ENCODE measurements around the gene CCDC194. TPM values are rescaled to one million over a fixed set of nuclear protein-coding genes. Genes with fewer than 3 reads are reported as not detected.

CCDC194 gene
- polyA plus RNA-seq (ENCODE audit: insufficient read length in 3 of 3) = 1 to 10 TPM; 2.3 to 7.1 (median 2.9) TPM
- long read RNA-seq, donor 1 = 0 reads
- long read RNA-seq, donor 2, partial matches to known transcripts = 0 of 1 reads
- long read RNA-seq, donor 2, other reads (novel, unspliced or antisense) = 0 of 1 reads
- long read RNA-seq, donor 3 = 0 reads
- long read RNA-seq, donor 4, partial matches to known transcripts = 0 of 1 reads
- long read RNA-seq, donor 4, other reads (novel, unspliced or antisense) = 0 of 1 reads
- long read RNA-seq, donor 5, partial matches to known transcripts = 0 of 3 reads
- long read RNA-seq, donor 5, other reads (novel, unspliced or antisense) = 0 of 3 reads
- long read RNA-seq, donor 6, partial matches to known transcripts = 0 of 2 reads
- long read RNA-seq, donor 6, other reads (novel, unspliced or antisense) = 0 of 2 reads
- long read RNA-seq, donor 7, partial matches to known transcripts = 0 of 1 reads
- long read RNA-seq, donor 7, other reads (novel, unspliced or antisense) = 0 of 1 reads
- long read RNA-seq, donor 8 = 0 reads
- long read RNA-seq, donor 9 = 0 reads
- long read RNA-seq, donor 10 = 0 reads
- long read RNA-seq, donor 11 = 0 reads
- long read RNA-seq, donor 12 = 0 reads
- long read RNA-seq, donor 13, partial matches to known transcripts = 99 of 168 reads
- long read RNA-seq, donor 13, other reads (novel, unspliced or antisense) = 68 of 168 reads
- long read RNA-seq, donor 14 = 0 reads
- long read RNA-seq, donor 15 = 0 reads
- long read RNA-seq, donor 16, partial matches to known transcripts = 0 of 1 reads
- long read RNA-seq, donor 16, other reads (novel, unspliced or antisense) = 0 of 1 reads

GRCh38 chr19:17393914-17394313 lies at the start of gene CCDC194:
CCDC194 (minus strand) TSS chr19:17394196; CDS start chr19:17394158, 38 bp downstream.
- DNase-seq (ENCODE audit: extremely low read depth in 1 of 11, low read depth in 9 of 11, low spot score in 4 of 11) = no peak

- no peak for DNase-seq (ENCODE audit: extremely low read depth in 1 of 11, low read depth in 9 of 11, low spot score in 4 of 11)
Measured at GRCh38 chr19:17441241-17442021, 47.4 kb upstream of the CCDC194 start.

- DNase-seq (ENCODE audit: extremely low read depth in 1 of 11, low read depth in 9 of 11, low spot score in 4 of 11) = no peak
Measured at GRCh38 chr19:17436874-17437267, 42.9 kb upstream of the CCDC194 start.

GRCh38 chr19:17436094-17436873 lies 42.3 kb upstream of the CCDC194 start:
- no peak for DNase-seq (ENCODE audit: extremely low read depth in 1 of 11, low read depth in 9 of 11, low spot score in 4 of 11)

- DNase-seq (ENCODE audit: extremely low read depth in 1 of 11, low read depth in 9 of 11, low spot score in 4 of 11) = no peak
Measured at GRCh38 chr19:17435218-17435617, 41.2 kb upstream of the CCDC194 start.

- no peak for DNase-seq (ENCODE audit: extremely low read depth in 1 of 11, low read depth in 9 of 11, low spot score in 4 of 11)
Measured at GRCh38 chr19:17431417-17431816, 37.4 kb upstream of the CCDC194 start.

GRCh38 chr19:17429641-17430113 lies 35.7 kb upstream of the CCDC194 start:
- no peak for DNase-seq (ENCODE audit: extremely low read depth in 1 of 11, low read depth in 9 of 11, low spot score in 4 of 11)

GRCh38 chr19:17424743-17425365 lies 30.9 kb upstream of the CCDC194 start:
- DNase-seq (ENCODE audit: extremely low read depth in 1 of 11, low read depth in 9 of 11, low spot score in 4 of 11) = peak in 4 of 11 donors; percentile 55 to 70 (median 64)

- DNase-seq (ENCODE audit: extremely low read depth in 1 of 11, low read depth in 9 of 11, low spot score in 4 of 11) = no peak
Measured at GRCh38 chr19:17423429-17424208, 29.6 kb upstream of the CCDC194 start.

GRCh38 chr19:17421942-17422341 lies 27.9 kb upstream of the CCDC194 start:
- DNase-seq (ENCODE audit: extremely low read depth in 1 of 11, low read depth in 9 of 11, low spot score in 4 of 11) = no peak

GRCh38 chr19:17420475-17420924 lies 26.5 kb upstream of the CCDC194 start:
- DNase-seq (ENCODE audit: extremely low read depth in 1 of 11, low read depth in 9 of 11, low spot score in 4 of 11) = peak in 1 of 11 donors; percentile 49

GRCh38 chr19:17419621-17420474 lies 25.9 kb upstream of the CCDC194 start, which contains the start of gene MVB12A:
MVB12A (plus strand) TSS chr19:17420047; CDS start chr19:17420136, 89 bp downstream.
- DNase-seq (ENCODE audit: extremely low read depth in 1 of 11, low read depth in 9 of 11, low spot score in 4 of 11) = peak; percentile 98 to 99 (median 99)

GRCh38 chr19:17419154-17419620 lies 25.2 kb upstream of the CCDC194 start:
- DNase-seq (ENCODE audit: extremely low read depth in 1 of 11, low read depth in 9 of 11, low spot score in 4 of 11) = no peak

- DNase-seq (ENCODE audit: extremely low read depth in 1 of 11, low read depth in 9 of 11, low spot score in 4 of 11) = no peak
Measured at GRCh38 chr19:17418710-17419109, 24.7 kb upstream of the CCDC194 start.

GRCh38 chr19:17415121-17415520 lies 21.1 kb upstream of the CCDC194 start:
- DNase-seq (ENCODE audit: extremely low read depth in 1 of 11, low read depth in 9 of 11, low spot score in 4 of 11) = no peak

- no peak for DNase-seq (ENCODE audit: extremely low read depth in 1 of 11, low read depth in 9 of 11, low spot score in 4 of 11)
Measured at GRCh38 chr19:17414097-17414496, 20.1 kb upstream of the CCDC194 start.
